Measurements from ENCODE around the gene LRRN1.

LRRN1 gene

GRCh38 chr3:3799173-3800079 lies at the start of gene LRRN1:
TSS of gene LRRN1 (plus strand) at chr3:3799431. CDS start at chr3:3844642, 45,211 bp downstream.
- no peak for FAIRE-seq

GRCh38 chr3:3753416-3753815 lies 45.8 kb upstream of the LRRN1 start:
- FAIRE-seq: no peak

- FAIRE-seq: no peak
These were observed 33.6 kb upstream of the LRRN1 start for GRCh38 chr3:3765661-3766060.

- FAIRE-seq: no peak
These were observed 33.1 kb upstream of the LRRN1 start for GRCh38 chr3:3766140-3766539.

- no peak for FAIRE-seq
These were observed 28.1 kb upstream of the LRRN1 start for GRCh38 chr3:3771094-3771493.

GRCh38 chr3:3771567-3771966 lies 27.7 kb upstream of the LRRN1 start:
- no peak for FAIRE-seq

- no peak for FAIRE-seq
These were observed 26.9 kb upstream of the LRRN1 start for GRCh38 chr3:3772338-3772737.

- FAIRE-seq: no peak
These were observed 26.3 kb upstream of the LRRN1 start for GRCh38 chr3:3772920-3773319.

- no peak for FAIRE-seq
These were observed 22.6 kb upstream of the LRRN1 start for GRCh38 chr3:3776607-3777006.

GRCh38 chr3:3778216-3778615 lies 21.0 kb upstream of the LRRN1 start:
- FAIRE-seq: no peak

GRCh38 chr3:3778641-3779270 lies 20.5 kb upstream of the LRRN1 start:
- FAIRE-seq: no peak

GRCh38 chr3:3782457-3782856 lies 16.8 kb upstream of the LRRN1 start:
- no peak for FAIRE-seq

GRCh38 chr3:3783210-3783609 lies 16.0 kb upstream of the LRRN1 start:
- no peak for FAIRE-seq

GRCh38 chr3:3783696-3784095 lies 15.5 kb upstream of the LRRN1 start:
- no peak for FAIRE-seq

GRCh38 chr3:3792391-3792790 lies 6.8 kb upstream of the LRRN1 start:
- FAIRE-seq: no peak

GRCh38 chr3:3798631-3799113 lies 559 bp upstream of the LRRN1 start:
- FAIRE-seq: no peak

- no peak for FAIRE-seq
These were observed 837 bp downstream of the LRRN1 start for GRCh38 chr3:3800080-3800455.

- no peak for FAIRE-seq
These were observed 1.7 kb downstream of the LRRN1 start for GRCh38 chr3:3800685-3801493.

- FAIRE-seq: no peak
These were observed 2.2 kb downstream of the LRRN1 start for GRCh38 chr3:3801494-3801841.

GRCh38 chr3:3802046-3802445 lies 2.8 kb downstream of the LRRN1 start:
- no peak for FAIRE-seq

GRCh38 chr3:3804560-3804959 lies 5.3 kb downstream of the LRRN1 start:
- FAIRE-seq: no peak

- no peak for FAIRE-seq
These were observed 6.9 kb downstream of the LRRN1 start for GRCh38 chr3:3806092-3806491.

- no peak for FAIRE-seq
These were observed 7.6 kb downstream of the LRRN1 start for GRCh38 chr3:3806856-3807255.

GRCh38 chr3:3813013-3813412 lies 13.8 kb downstream of the LRRN1 start:
- FAIRE-seq: no peak

All from G401.6 (cell line).